ENCODE measurements around the gene ZNF618.

Gene ZNF618

DNA sequence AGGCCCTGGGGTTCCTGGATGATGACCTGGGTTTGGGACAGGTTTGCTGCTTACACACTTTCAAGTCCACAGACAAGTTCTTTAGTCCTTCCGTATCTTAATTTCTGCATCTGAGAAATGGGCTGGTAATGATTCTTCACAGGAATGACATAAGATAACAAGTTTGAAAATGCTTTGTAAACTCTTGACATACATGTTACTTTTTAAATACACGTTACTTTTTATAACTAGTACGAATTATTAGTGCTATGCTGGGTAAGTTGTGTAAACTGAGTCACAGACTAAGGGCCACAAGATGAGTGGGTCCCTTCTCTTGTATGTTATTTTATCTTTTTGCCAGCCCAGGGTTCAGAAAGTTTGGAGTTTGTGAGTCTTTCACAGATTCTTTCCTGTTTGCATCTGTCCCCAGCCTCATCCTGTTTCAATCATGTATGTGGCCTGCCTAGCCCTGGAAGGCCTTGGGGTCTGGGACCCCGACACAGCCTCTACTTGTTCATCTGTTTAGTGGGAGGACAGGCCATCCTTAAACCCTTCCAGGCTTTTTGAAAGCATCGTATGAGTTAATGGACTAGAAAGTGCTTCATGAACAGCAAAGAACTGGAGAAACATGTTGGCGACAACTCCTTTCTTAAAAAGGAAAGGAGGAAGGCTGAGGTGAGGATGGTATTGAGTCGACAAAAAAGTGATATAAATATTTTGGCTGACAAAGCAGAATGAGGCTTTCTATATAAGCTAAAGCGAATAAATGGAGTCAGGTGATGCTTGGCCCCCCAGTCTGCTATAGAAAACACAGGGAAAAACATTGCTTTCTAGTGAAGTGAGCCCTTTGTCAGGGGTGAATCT, 9.3 kb downstream of the ZNF618 start:
- ATAC-seq (no peak), DNase-seq (no peak)

DNA sequence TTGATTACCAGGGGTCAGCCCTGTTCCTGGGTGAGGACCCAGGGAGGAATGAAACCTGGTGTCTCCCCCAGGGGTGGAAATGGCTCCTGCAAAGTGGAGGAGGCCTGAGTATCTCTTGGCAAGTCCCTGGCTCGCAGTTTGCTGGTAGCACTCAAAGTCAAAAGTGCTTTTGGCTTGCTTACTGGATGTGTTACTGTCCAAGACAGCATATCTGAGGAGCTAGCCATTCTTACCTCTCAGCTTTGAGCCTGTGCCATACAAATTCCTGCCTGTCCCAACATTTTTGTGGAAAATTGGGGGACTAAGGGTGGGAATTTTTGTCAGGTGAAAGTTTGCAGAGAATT, 9.9 kb downstream of the ZNF618 start:
- ATAC-seq = no peak
- no peak for DNase-seq

DNA sequence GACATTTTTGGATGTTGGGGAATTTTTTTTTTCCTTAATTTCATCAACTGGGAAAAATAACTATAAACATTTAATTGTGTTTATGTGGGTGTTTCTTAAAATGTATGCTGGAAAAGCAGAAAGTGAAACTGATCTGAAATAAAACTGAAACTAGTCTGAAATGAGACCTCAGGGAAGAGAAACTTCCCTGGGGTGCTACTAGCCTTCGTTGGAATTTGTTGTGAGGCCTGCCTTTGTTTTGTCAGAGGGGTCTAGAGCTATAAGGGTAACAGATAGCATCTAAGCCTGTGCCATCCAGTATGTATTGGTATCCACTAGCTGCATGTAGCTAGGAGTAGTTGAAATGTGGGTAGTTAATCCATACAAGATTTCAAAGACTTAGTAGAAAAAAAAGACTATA, 10.4 kb downstream of the ZNF618 start:
- DNase-seq (no peak), ATAC-seq (no peak)

DNA sequence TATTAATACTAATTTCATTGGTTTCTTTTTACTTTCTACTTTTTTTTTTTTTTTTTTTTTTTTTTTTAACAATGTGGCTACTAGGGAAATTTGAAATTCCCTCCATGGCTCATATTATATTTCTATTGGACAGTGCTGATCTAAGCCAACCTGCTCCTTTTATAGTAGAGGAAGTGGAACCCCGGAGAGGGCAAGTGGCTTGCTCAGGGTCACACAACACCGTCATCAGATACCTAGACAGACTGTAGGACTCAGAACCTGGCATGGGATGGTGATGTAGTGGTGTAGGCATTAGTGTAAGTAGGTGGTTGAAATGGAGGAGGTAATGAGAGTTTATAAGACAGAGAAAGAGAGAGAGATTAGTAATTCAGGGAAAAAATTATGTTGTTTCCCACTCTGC, 10.8 kb downstream of the ZNF618 start:
- DNase-seq = no peak
- no peak for ATAC-seq

DNA sequence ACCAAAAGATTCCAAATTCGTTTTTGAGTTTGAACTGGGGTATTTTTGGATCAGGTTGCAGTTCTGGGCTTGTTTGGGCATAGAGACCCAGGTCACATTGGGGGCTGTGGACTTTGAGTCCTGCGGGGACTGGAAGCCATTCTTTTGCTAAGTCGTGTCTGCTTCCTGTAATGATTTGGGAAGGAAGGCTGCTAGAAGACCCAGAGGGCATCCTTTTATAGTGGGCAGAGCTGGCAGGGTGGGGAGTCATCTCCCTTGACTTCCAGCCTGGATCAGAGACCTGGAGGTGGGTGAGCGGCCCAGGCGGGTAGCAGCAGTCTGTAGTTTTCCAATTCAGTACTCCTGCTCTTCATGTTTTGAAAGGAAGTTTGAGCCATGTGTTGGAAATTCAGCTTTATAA, 11.3 kb downstream of the ZNF618 start:
- no peak for ATAC-seq
- no peak for DNase-seq

DNA sequence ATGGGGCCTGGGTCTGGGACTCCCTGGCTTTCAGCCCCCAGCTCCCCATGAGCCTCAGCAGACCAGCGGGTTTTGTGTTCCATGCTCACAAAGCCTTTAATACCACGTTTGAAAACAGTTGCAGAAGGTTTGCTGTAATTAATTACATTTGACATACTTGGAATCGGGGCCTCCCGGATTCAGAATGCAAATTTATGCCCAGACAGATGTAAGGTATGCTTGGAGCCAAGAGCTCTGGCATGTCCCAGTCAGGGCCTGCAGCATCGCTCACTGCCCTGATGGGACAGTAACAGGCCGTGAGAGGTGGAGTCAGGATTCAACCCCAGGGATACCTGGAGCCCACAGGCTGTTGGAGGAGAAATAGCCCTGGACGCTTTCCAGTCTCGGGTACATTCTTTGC, 12.2 kb downstream of the ZNF618 start:
- ATAC-seq (no peak), DNase-seq (no peak)

DNA sequence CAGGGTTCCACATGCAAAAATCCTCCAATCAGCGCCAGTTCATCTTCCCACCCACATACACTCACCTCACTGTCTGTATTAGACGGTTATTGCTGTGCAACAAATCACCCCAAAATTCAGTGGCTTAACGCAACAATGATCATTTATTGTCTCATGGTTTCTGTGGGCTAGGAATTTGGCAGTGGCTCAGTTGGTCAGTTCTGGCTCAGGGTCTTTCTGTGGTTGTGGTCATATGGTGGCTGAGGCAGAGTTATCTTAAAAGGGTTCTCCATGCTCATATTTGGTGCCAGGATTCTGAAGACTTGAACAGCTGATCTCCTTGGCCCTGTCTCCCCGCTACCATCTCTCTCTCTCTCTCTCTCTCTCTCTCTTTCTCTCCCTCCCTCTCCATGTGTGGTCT, 12.9 kb downstream of the ZNF618 start:
- DNase-seq = no peak
- no peak for ATAC-seq

DNA sequence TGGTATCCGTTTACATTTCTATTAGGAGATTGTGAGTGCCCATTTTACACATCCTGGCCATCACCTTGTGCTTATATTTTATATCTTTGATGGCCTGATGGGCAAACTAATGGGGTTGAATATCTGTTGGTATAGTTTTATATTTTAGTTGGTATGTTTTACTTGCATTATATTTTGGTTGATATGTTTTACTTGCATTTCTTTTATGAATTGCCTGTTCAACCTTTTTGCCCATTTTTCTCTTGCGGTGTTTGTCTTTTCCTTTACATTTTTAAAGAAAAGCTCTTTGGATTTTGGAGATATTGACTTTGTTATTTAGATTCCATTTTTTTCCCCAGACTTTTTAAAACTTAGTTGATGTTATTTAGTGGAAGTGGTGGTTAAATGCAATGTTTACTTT, 14.6 kb downstream of the ZNF618 start:
- ATAC-seq (no peak), DNase-seq (no peak)

DNA sequence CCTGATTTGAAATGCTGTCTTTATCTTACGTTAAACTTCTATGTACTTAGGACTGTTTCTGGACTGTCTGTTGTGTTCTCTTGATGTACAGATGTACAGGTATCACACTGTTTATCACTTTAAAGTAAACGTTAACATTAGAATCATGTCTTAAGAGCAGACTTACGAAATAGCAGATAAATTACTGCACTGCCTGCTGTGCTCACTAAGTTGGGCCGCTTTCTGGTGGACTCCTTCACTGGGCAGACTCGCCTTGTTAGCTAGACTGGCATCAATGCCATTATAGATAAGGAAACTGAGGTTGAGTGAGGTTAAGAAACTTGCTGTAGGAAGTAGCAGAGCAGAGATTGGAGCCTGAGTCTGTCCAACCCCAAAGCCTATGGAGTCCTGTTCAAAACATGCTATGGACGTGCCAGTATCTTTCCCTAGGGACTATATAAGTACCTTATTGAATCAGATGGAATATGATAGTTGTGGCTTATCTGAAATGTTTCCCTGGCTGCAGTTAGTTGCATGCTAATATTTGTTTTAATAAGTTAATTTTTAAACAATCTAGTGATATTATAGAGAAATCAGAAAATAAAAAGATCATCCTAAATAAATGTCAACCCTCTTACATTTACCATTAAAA, 16.9 kb downstream of the ZNF618 start:
- ATAC-seq = no peak

DNA sequence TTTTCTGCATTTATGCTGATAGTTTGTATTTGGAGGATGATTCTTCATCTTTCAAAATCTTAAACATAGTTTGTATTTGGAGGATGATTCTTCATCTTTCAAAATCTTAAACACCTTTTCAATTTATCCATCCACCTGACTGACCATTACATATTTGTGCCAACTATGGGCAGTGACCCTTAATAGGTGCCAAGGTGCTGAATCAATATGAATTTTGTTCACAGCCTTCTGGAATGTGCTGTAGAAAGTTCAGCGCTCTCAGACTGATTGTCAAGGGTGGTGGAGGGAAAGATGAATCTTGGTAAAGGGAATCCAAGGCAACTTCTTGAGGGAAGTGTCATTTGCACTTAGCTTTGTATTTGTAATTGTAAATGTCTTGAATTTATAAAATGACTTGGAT, 18.1 kb downstream of the ZNF618 start:
- no peak for DNase-seq
- no peak for ATAC-seq

More for the DNA sequence above, 16.9 kb downstream of the ZNF618 start:
- no peak for DNase-seq

DNA sequence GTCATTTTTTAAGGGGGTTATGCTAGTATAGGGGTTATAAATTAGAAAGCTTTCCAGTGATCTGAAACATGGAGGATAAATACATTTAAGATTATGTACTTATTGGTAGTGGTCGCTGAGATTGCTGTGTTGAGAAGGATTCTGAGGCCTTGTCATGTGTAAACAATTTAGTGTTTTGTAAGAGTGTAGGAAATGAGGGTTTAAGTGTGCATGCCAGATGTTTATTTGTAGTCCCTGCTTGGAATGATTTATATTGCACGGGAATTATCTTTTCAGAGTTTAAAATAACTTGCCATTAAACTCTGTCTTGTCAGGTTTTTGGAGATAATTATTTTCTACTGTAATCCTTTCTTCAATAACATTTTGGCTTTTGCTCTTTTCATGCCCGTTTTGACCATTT, 19.4 kb downstream of the ZNF618 start:
- ATAC-seq (no peak), DNase-seq (no peak)

DNA sequence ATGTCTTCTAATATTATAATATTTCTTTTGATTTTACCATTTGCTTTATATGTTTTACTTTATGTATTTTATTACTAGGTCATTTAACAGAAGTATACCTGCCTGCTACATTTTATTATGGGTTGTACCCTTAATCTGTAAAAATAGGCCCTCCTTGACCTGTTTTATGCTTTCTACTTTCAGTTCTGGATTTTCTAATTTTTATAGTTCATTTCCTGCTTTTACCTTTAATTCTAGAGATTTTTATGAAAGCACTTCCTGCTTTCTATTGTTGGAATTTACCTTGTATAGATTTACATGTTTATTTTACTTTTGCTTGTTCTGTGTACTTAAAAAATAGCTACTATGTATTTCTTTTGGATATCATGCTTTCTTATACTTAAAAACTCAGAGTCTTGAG, 20.6 kb downstream of the ZNF618 start:
- ATAC-seq (no peak), DNase-seq (no peak)

DNA sequence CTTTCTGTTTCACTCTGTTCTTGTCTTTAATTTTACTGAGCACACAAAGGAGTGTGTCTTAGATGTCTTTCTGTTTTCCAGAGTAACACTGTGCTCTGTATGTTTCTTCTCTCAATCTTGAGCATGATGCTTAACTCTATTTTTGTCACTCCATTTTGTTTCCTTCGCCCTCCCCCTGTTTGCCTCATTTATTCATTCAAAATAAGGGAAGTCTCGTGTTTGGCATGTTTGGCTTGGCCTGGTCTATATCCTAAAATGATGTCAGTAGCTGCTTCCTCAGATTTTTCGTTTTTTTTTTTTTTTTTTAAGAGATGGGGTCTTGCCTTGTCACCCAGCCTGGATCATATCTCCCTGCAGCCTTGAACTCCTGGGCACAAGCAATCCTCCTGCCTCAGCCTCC, 22.0 kb downstream of the ZNF618 start:
- no peak for ATAC-seq
- DNase-seq = no peak

DNA sequence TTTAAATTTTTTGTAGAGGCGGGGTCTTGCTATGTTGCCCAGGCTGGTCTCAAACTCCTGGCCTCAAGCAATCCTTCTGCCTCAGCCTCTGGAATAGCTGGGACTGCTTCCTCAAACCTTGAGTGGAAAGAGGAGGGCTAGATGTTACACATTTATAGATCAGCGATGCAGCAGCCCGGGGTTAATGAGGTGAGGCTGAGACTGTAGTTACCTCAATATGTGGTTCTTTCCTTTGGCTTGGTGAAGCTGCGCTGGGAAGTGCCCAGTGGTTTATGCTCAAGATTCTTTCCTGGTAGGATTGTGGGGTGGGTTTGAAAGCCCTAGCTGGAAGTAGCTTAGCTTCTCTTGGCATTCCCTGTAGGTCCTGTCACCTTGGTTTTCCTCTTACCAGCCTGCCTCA, 22.5 kb downstream of the ZNF618 start:
- no peak for ATAC-seq
- DNase-seq = no peak

DNA sequence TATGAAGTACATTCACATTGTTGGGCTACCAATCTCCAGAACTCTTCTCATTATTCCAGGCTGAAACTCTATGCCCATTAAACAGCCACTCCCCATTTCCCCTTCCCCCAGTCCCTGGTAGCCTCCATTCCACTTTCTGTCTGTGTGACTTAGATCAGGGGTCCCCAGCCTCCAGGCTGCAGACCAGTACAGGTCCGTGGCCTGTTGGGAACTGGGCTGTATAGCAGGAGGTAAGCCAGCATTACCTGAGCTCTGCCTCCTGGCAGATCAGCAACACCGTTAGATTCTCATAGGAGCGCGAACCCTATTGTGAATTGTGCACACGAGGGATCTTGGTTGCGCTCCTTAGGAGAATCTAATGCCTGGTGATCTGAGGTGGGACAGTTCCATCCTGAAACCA, 23.1 kb downstream of the ZNF618 start:
- no peak for ATAC-seq
- no peak for DNase-seq

DNA sequence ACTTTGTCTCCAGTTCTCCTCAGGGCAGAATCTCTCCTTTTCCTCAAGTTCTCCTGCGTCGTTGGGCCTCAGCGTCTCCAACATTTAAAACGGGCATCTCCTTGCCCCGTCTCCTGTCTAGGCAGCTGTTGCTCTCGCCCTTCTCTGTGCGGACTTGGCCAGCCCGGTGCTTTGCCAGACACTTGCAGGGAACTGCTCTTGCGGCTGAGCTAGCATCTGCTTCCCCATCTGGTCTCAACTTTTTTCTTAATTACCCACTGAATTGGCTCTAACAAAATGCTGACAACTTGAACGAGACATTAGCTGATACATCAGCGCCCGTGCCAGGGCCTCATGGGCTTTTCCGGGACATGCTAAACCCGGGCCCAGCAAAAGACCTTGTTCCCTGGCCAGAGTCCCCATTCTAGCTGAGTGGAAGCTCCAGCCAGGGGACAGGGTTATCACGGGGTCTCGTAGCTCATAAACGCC, 25.1 kb downstream of the ZNF618 start:
- ATAC-seq (no peak), DNase-seq (no peak)

DNA sequence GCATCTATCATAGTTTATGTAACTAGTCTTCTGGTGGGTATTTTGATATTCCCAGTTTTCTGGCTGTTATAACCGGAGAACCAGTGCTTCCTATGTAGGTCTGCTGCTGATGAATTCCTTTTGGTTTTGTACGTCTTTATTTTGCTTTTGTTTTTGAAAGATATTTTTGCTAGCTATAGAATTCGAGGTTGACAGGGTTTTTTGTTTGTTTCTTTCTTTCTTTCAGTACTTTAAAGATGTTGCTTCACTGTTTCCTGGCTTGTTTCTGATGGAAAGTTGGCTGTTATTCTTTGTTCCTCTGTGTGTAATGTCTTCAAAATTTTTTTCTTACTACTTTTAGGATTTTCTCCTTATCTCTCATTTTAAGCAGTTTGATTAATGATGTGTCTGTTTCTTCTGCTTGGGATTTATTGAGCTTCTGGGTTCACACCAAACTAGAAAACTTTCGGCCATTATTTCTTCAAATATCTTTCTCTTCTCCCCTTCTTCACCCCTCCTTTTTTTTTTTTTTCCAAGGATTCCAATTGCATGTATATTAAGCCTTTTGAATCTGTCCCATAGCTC, 27.5 kb downstream of the ZNF618 start:
- ATAC-seq = no peak
- DNase-seq = no peak

DNA sequence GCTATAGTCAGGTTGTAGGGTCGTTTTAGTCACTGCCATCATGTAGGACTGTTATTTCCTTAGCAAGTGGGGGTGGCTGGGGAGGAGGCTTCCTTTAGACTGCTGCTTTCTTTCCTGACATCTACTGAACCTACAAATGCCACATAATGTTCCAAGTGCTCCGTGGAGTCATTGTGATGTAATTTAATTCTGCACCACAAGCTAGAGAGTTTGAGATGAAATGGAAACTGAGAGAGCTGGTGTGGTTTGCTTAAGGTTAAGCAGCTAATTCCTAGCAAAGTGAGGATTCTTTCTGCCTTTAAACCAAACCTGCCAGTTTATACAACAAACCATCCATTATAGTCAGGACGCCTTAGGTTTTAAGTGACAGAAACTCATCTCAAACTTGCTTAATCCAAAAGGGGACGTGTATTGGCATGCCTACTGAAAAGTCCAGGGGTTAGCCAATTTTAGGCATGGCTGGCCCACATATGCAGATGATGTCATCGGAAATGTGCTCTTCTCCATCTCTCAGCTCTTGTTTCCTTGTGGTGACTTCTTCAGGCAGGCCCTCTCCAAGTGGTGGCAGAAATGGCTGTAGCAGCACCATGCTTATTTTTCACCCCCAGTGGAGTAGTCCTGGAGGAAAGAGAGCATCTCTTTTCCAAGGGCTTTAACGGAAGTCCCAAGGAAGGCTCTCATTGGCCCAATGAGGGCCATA, 30.5 kb downstream of the ZNF618 start:
- ATAC-seq = no peak
- DNase-seq = no peak

DNA sequence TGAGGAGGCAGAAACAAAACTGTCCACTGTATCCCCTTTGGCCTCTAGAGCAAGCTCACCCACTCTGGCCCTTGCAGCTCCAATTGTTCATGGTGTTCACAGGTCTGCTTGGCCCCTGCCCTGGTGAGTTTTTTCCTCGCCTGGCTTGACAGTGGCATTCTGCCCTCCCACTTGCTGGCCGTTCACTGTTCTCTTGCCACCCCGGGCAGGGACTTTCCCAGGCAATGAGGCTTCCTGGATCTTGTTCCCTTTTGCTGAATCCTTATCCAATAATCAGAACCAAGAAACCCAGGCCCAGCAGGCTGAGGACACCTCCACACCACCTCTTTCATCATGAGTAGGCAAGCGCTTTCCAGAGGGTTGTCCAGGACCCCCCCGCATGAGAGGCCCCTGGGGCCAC, 31.2 kb downstream of the ZNF618 start:
- no peak for ATAC-seq
- no peak for DNase-seq

DNA sequence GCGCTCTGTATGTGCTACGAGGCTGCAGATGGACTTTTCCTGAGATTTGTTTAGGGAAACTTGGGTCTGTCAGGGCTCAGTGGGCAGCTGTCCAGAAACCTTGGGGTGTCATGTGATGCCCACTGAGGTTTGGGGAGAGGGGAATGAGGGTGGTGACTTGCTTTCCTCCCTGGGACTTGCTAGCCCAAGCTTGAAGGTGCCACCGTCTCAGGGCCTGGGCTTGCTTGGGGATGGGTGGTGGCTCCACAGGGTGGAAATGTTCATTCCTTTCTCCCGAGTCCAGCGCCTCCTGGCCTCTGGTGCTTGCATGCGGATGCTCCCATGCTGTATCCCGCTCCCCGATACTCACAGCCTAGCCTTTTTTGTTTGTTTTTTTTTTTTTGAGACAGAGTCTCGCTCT, 33.3 kb downstream of the ZNF618 start:
- no peak for ATAC-seq
- DNase-seq = no peak

DNA sequence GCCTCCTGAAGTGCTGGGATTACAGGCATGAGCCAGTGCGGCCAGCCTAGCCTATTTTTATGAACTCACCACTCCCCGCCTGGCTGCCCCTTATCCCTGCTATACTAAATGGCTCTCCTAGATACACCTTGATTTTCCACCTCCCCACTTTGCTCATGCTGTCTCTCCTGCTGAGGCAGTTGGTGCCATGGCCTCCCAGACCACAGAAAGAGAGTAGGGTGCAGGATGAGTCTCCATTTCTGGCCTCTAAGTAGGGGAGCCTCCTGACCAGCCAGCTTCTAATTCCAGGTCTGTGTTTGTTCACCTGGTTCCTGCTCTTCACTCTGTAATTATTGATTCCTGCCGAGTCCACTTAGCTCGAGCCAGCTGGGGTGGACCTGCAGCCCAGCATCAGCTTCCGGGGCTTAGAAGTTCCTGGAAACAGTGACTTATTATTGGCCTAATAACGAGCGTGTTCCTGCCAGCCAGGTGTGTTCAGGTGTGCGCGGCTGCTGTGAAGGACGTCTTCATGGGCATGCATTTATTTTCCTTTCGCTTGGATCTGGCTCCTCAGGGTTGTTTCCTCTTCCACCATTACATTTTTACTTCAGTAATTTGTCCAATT, 34.0 kb downstream of the ZNF618 start:
- ATAC-seq = no peak
- DNase-seq = no peak

DNA sequence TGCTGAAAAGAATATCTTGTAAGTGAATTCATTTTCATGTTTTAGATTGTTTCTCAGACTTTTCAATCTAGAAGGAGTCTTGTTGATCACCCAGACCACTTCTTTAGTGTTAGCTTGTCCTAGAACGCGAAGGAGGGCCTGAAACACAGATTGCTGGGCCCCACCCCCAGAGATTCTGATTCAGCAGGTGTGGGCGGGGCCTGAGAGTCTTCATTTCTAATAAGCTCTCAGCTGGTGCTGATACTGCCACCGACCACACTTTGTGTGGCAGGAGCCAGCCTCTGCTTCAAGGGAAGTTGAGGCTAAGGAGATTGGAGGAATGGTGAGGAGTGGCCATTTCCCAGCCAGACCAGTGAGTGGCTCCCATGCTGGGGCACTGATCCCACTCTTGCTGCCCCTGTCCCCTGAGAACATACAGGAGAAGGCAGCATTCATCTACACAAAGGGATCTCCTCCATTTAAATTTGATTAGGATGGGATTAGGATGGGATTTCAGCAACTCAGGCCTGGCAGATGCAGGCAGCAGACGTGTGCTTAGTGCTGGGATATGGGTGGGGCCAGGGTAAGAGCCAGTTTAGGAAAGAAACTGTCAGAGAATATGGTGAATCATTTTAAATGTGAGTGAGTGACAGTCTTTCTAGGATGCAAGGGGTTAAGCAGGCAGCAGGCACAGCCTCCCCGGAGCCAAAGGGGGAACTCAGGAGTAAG, 35.9 kb downstream of the ZNF618 start:
- no peak for ATAC-seq
- no peak for DNase-seq

All from stimulated activated naive CD8-positive, alpha-beta T cell treated with anti-CD3 and anti-CD28 coated beads, Interleukin-15, Interleukin-2, amounts not matched to agents 100 U/mL and 50 U/mL, for 24 hours (primary cell).